HG03378 (cell line): ENCODE data around the gene NAA15.
A peak's percentile ranks its signal among the peaks of the same experiment; 100 is the strongest.
"Not testable (repeated sequence)": the region's sequence is repeated elsewhere in the genome, so short reads cannot be mapped to it uniquely, and the experiment has no call there.

Experiments
- ATAC-seq: cut with Tn5 transposase; IDR thresholded peaks from one replicate; pipeline ENCODE4 v1.9.1; 2021; ENCODE audit warnings: mild to moderate bottlenecking, moderate library complexity; ENCODE audit not compliant: unreplicated experiment

NAA15 gene

GRCh38 chr4:139337612-139338011 is 36.3 kb downstream of the NAA15 start:
- ATAC-seq, result no peak

DNA sequence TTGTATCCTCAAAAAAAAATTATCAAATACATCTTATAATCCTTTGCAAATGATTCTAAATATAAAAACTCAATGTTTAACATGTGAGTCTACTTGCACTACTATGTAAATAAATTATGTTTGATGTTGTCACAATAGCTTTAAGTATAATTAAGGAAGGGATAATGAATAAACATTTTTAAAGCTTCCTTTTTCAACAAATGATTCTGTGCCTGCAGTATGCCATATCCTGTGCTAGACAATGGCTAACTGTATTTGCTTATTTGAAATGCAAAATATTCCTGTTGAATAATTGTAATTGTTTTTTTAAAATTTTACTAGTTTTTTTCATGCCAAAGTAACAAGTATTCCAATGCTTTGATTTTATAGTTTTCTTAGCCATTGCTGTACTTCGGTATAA is 60.0 kb downstream of the NAA15 start:
- no peak for ATAC-seq

DNA sequence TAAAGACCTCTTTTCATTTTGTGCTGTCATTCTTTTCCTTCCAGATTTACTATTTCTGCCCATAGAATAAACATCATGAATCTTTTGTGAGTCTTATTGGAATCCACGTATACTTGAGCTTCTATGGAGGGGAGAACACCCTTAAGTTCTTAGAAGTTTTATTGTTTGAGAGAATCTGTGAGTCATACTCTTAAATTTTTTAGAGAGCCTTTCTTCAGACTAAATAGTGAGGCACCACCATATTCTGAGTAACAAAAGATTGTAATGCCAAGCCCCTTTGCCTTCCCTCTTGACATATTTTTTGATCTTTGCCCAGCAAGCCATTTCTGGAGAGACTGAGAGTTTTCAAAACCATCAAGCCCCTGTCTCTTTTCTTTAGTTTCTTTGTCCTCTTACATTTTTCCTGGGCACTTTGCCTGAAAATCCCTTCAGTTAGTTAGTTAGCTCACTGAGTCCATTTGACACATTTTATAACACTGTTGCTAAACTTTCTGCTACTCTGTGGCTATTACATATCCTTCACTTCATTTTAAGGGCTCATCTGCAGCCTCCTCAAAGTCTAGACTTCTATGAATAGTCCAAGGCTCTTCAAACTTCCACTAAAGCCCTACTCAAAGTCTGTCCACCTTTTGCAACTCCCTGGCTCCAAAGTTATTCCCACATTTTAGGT is 66.3 kb downstream of the NAA15 start:
- no peak for ATAC-seq

DNA sequence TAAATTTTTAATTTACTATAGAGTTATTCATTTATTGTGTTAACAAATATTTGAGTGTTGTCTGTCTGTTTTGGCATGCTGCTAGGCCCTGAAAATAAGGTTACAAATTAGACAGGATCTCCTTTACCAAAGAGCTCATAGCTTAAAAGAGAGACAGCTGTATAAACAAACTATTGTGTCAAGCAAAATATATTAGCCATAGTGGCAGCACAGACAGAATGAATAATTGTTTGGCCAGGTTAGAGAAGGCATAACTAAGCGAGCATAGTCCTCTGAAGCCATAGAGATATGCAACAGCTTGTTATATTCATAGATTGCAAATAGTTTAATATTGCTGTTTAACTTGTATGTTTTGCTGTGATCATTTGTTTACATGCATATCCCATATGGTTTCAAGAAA is 67.7 kb downstream of the NAA15 start:
- ATAC-seq, result no peak

GRCh38 chr4:139374251-139374650 is 72.9 kb downstream of the NAA15 start:
- ATAC-seq, result no peak

DNA sequence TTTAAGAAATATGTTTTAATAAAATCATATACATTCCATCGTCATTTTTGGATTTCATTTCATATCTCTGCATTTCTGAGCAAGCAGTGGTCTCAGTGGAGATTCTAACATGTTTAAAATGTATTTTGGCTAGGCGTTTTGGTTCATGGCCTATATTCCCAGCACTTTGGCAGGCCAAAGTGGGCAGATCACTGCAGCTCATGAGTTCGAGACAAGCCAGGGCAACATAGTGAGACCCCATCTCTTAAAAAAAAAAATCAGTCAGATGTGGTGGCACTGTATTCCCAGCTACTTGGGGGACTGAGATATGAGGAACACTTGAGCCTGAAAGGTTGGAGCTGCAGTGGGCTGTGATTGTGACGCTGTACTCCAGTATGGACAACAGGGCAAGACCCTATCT is 85.1 kb downstream of the NAA15 start:
- ATAC-seq, result no peak

DNA sequence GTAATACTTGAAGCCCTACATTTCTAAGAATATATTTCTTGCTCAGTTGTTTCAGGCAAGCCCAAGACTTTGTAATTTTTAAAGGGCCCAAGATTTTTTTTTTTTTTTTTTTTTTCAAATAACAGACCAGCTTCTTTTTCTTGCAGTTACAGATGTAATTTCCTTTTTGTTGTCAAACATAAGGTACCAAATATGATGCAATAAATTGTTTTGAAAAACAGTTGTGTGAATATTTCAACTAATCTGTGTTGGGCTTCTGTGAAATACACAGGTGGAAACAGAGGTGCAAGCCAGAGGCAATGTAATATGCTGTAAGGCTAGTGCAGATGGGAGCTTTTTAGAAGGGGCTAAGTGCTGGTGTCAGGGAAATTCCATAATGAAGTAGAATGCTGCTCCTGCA is 87.8 kb downstream of the NAA15 start:
- no peak for ATAC-seq

GRCh38 chr4:139389991-139390390 is 88.7 kb downstream of the NAA15 start:
- no peak for ATAC-seq

- no peak for ATAC-seq
These were observed 90.4 kb downstream of the NAA15 start for GRCh38 chr4:139391731-139392130.

DNA sequence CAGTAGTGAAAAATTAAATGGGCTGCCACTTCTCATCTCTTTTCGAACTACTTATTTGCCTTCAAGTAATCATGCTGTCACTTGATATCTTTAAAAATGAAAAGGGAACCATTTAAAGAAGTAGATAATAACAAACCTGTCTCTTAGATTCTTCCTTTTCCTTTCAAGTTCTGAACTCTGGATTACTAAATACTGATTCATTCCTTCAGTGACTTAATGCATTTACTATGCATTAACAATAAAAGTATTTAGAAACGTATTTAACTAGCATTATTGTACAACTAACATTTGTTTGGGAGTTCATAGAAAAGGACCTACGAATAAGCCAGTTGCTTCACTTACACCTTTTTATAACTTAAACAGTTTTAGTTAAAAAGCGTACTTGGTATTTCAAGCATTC is 91.5 kb downstream of the NAA15 start:
- no peak for ATAC-seq

DNA sequence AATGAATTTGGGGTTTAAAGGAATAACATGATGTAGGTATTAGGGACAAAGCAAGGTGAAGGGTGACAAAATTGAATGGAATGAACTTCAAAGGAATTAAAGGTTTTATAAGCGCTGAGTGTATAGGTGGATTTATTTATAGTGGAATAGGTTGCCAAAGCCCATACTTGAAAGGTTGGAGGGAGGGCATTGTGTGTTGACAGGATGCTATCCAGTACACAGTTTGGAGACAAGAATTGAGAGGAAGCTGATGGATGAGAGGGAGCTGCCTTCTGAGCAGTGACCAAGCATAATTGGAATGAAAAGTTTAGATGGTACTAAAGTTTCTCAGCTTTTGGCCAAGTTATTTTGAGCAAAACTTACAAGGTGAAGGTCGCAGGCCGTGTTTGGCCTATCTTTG is 100.1 kb downstream of the NAA15 start:
- no peak for ATAC-seq

DNA sequence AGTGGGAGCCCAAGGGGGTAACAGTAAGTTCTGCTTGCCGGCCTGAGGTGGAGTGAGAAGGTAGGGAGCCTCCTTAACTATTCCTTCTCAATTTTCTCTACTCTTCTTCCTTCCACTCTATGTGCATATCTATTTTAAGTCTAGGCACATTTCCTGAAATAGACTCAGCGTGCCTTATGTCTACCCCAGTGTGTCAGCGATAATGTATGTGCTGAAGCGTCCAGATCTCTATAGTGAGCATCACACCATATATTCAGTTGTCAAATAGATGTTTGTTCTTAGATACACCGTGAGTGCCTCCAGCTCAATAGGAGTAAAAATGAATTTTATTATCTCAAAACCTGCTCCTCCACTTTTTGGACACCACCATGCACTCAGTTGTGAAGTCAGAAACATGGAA is 101.1 kb downstream of the NAA15 start:
- no peak for ATAC-seq

DNA sequence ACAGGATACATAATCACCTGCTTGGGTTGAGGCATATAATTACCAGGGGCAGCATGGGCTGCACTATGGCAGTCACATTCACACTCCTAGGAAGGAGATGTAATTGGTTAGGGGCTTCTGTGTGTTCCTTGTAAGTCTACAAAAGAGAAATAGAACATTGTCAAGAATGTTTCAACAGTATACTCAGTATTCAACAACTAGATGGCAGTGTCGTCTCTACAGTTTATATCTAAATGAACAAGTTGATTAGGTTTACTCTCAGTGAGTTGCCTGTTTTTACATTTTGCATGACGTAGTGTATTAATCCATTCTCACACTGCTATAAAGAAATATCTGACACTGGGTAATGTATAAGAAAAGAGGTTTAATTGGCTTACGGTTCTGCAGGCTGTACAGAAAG is 102.2 kb downstream of the NAA15 start:
- no peak for ATAC-seq

DNA sequence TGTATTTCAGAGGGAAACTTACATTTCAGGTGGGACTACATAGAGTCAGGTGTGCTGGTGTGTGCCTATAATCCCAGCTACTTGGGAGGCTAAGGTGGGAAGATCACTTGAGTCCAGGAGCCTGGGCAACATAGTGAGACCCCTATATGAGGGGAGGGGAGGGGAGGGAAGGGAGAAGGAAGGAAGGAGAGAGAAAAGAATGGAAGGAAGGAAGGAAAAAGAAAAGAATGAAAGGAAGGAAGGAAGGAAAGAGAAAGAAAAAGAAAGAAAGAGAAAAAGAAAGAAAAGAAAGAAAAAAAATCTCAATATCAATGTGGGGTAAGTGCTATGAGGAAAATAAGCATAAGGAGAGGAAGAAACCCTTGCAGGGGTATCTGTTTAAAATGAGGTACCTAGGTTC is 109.0 kb downstream of the NAA15 start:
- no peak for ATAC-seq

GRCh38 chr4:139414671-139415210 is 113.4 kb downstream of the NAA15 start:
- not testable (repeated sequence) for ATAC-seq

DNA sequence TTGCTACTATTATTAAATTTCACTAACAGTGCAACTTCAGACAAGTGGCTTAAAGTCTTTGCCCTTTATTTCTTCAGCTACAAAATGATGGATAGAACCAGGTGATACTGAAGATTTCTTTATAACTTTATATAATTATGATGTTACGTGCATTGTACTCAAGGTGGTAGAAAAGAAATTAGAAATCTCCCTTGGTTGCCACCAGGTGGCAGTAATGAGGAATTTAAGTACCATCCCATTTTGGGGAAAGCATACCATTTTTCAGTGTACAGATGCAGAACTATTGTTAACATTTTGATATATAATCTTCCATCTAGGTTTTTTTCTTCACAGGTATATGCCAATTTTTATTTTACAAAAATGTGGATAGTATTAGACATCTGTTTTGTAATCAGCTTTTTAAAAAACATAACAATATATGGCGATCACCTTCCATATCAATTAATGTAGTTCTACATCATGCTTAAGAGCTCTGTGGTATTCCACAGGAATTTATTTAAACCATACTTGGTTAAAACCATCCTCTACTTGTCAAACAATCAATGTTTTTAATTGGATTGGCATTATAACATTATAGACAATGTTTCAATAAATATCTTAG is 114.9 kb downstream of the NAA15 start:
- no peak for ATAC-seq

- ATAC-seq, result peak; percentile 79
These were observed 118.1 kb downstream of the NAA15 start for GRCh38 chr4:139419388-139419914.

DNA sequence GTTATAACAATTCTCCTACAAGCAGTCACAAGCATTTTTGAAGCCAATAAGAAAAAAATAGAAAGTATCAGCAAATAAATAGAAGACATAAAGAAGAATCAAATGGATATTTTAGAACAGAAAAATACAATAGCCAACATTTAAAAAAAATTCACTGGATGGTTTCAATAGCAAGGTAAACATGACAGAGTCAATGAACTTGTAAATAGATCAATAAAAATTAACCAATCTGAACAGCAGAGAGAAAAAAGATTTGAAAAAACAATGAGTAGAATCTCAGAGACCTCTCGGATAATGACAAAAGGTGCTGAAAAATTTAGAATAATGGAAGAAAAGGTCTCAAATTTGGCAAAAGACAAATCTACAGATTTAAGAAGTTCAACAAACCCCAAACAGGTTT is 119.3 kb downstream of the NAA15 start:
- ATAC-seq, result no peak

DNA sequence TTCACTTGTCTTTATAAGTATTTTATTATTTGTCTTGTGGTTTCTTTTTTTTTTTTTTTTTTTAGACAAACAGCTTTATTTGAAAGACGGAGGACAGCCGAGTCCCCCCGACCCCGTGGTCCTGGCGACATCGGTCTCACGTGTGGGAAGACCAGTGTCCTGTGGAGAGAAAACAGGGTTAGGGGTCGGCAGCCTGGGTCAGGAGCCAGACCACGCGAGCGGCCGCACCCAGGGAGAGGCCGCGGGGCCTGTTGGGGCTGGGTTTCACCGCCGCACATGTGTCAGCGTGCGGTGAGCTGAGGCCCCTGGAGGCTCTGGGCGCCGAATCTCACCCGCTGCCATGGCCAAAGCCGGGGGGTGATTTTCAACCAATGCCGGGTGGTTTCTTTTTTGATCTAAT is 134.8 kb downstream of the NAA15 start:
- ATAC-seq, result no peak

DNA sequence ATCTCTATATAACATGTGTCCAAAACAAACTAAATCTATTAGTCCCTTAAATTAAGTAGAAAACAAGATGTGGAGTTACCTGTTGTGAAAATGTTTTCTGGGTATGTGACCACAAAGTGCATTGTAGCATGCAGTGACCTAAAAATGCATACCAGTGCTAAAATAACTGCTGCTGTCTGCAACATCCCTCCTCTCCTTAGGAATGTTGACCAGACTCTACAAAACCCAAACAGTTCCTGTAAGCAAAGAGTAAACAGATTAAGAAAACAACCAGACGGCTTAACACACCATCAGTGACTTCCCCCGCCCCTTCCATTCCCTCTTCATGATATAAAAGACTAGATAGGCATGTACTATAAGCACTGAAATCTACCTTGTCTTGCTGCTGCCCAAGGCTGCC is 136.8 kb downstream of the NAA15 start:
- no peak for ATAC-seq

GRCh38 chr4:139441029-139441428 is 139.7 kb downstream of the NAA15 start:
- ATAC-seq, result no peak

GRCh38 chr4:139443661-139444060 is 142.4 kb downstream of the NAA15 start:
- no peak for ATAC-seq
